MM.1S (cell line): ENCODE data around the gene COL6A2.

Experiments
- DNase-seq: peaks from one replicate; pipeline ENCODE4 v3.0.0-alpha.2; 2015
- H2AFZ ChIP-seq: fragments of 300-600 bp; sonication (generic); 2 replicates; pipeline ENCODE4 v1.6.0; 2016; ENCODE audit warnings: antibody characterized with exemption, low read length
- H3F3A ChIP-seq: fragments of 300-600 bp; sonication (generic); 2 replicates; pipeline ENCODE4 v1.6.1; 2016; ENCODE audit warnings: mild to moderate bottlenecking, antibody characterized with exemption, low read length, moderate library complexity, mixed read lengths; ENCODE audit not compliant: insufficient read depth
- H3K27ac ChIP-seq: fragments of 300-600 bp; sonication (generic); 2 replicates; pipeline ENCODE4 v1.5.1; 2016; ENCODE audit warnings: mild to moderate bottlenecking, low read length
- H3K27me3 ChIP-seq: fragments of 300-600 bp; sonication (generic); replicated peaks from 2 replicates; pipeline ENCODE4 v1.6.0; 2016; ENCODE audit warnings: low read length; ENCODE audit not compliant: insufficient read depth
- H3K36me3 ChIP-seq: fragments of 300-600 bp; sonication (generic); replicated peaks from 2 replicates; pipeline ENCODE4 v1.6.1; 2016; ENCODE audit warnings: mild to moderate bottlenecking, low read length, mixed read lengths; ENCODE audit not compliant: insufficient read depth
- H3K4me1 ChIP-seq: fragments of 300-600 bp; sonication (generic); 2 replicates; pipeline ENCODE4 v1.6.1; 2016; ENCODE audit warnings: low read length, mixed read lengths
- H3K4me2 ChIP-seq: fragments of 300-600 bp; sonication (generic); 2 replicates; pipeline ENCODE4 v1.6.0; 2016; ENCODE audit warnings: low read depth, low read length
- H3K4me3 ChIP-seq: fragments of 300-600 bp; sonication (generic); 2 replicates; pipeline ENCODE4 v1.5.1; 2016; ENCODE audit warnings: low read length, mixed read lengths
- H3K79me2 ChIP-seq: fragments of 300-600 bp; sonication (generic); 2 replicates; pipeline ENCODE4 v1.6.1; 2016; ENCODE audit warnings: mixed run types, low read length, mixed read lengths
- H3K9ac ChIP-seq: fragments of 300-600 bp; sonication (generic); 2 replicates; pipeline ENCODE4 v1.6.1; 2016; ENCODE audit warnings: low read length, mixed read lengths
- H3K9me2 ChIP-seq: fragments of 300-600 bp; sonication (generic); replicated peaks from 2 replicates; pipeline ENCODE4 v1.6.1; 2016; ENCODE audit warnings: mild to moderate bottlenecking, low read length, mixed read lengths; ENCODE audit not compliant: insufficient read depth
- H3K9me3 ChIP-seq: fragments of 300-600 bp; sonication (generic); replicated peaks from 2 replicates; pipeline ENCODE4 v1.6.1; 2016; ENCODE audit warnings: mild to moderate bottlenecking, low read length, mixed read lengths; ENCODE audit not compliant: insufficient read depth
- H4K20me1 ChIP-seq: fragments of 300-600 bp; sonication (generic); 2 replicates; pipeline ENCODE4 v1.6.1; 2016; ENCODE audit warnings: mild to moderate bottlenecking, low read length, moderate library complexity, mixed read lengths; ENCODE audit not compliant: insufficient read depth
- CTCF ChIP-seq: fragments of 300-600 bp; sonication (generic); IDR thresholded peaks from 2 replicates; pipeline ENCODE4 v1.5.1; 2016; ENCODE audit warnings: antibody characterized with exemption, low read length, mixed read lengths
- EZH2 ChIP-seq: fragments of 300-600 bp; sonication (generic); optimal IDR thresholded peaks from 2 replicates; pipeline ENCODE3; 2017; ENCODE audit warnings: low read depth, mild to moderate bottlenecking, antibody characterized with exemption, low read length, mixed read lengths
- EZH2phosphoT487 ChIP-seq: fragments of 300-600 bp; sonication (generic); IDR thresholded peaks from 2 replicates; pipeline ENCODE4 v1.6.1; 2018; ENCODE audit warnings: antibody characterized with exemption, low read length

COL6A2 gene

GRCh38 chr21:46145159-46145839 lies 47.4 kb downstream of the COL6A2 start:
- no peaks in the 10 kb centered on the region for H3F3A ChIP-seq
- no peaks in the 10 kb centered on the region for H3K79me2 ChIP-seq
- no peak overlapping the region for H2AFZ ChIP-seq
- no peaks in the 10 kb centered on the region for H4K20me1 ChIP-seq
- TF ChIP-seq EZH2phosphoT487: no peak
- TF ChIP-seq CTCF: no peak
- TF ChIP-seq EZH2: no peak
- no peak overlapping the region for H3K9ac ChIP-seq
- no peak overlapping the region for H3K27ac ChIP-seq
- H3K9me2 ChIP-seq: no peaks in the 10 kb centered on the region
- H3K4me1 ChIP-seq: no peaks in the 10 kb centered on the region
- no peak overlapping the region for H3K4me3 ChIP-seq
- H3K4me2 ChIP-seq: no peak overlapping the region
- DNase-seq: no peak
- H3K36me3 ChIP-seq: no peaks in the 10 kb centered on the region
- H3K27me3 ChIP-seq: peaks cover 47% of the 10 kb centered on the region
- no peaks in the 10 kb centered on the region for H3K9me3 ChIP-seq

GRCh38 chr21:46145840-46146691 lies 48.2 kb downstream of the COL6A2 start:
- DNase-seq: no peak
- Histone ChIP-seq H3F3A (no peaks in the 10 kb centered on the region), H3K4me3 (no peak overlapping the region), H3K4me1 (no peaks in the 10 kb centered on the region), H3K4me2 (no peak overlapping the region), H4K20me1 (no peaks in the 10 kb centered on the region), H3K79me2 (no peaks in the 10 kb centered on the region), H3K9me3 (no peaks in the 10 kb centered on the region), H3K36me3 (no peaks in the 10 kb centered on the region), H3K27ac (no peak overlapping the region), H3K9ac (no peak overlapping the region), H3K9me2 (no peaks in the 10 kb centered on the region), H3K27me3 (peaks cover 47% of the 10 kb centered on the region), H2AFZ (no peak overlapping the region)
- TF ChIP-seq CTCF: no peak
- TF ChIP-seq EZH2: no peak
- no peak for TF ChIP-seq EZH2phosphoT487

- Histone ChIP-seq H4K20me1 (no peaks in the 10 kb centered on the region), H3K9ac (no peak overlapping the region), H3K27ac (no peak overlapping the region), H3K27me3 (peaks cover 47% of the 10 kb centered on the region), H3K79me2 (no peaks in the 10 kb centered on the region), H3K4me3 (no peak overlapping the region), H3K9me2 (no peaks in the 10 kb centered on the region), H3F3A (no peaks in the 10 kb centered on the region), H3K4me2 (no peak overlapping the region), H3K9me3 (no peaks in the 10 kb centered on the region), H3K36me3 (no peaks in the 10 kb centered on the region), H2AFZ (no peak overlapping the region), H3K4me1 (no peaks in the 10 kb centered on the region)
- no peak for DNase-seq
- TF ChIP-seq EZH2phosphoT487 (no peak), CTCF (no peak), EZH2 (no peak)
Observed at GRCh38 chr21:46146856-46147255, 48.9 kb downstream of the COL6A2 start.
